Activated naive CD8-positive, alpha-beta T cell treated with anti-CD3 and anti-CD28 coated beads, Interleukin-2, amount 50 U/mL, for 24 hours (primary cell): ENCODE results near the gene C14orf119.

Source experiments
- ATAC-seq: fragments of 150-1000 bp; cut with Tn5 transposase; one replicate; pipeline ENCODE4 v1.10.0; 2021
- DNase-seq: peaks from one replicate; pipeline ENCODE4 v3.0.0; 2021
- H3K27ac Mint-ChIP-seq: one replicate; pipeline ENCODE4 v1.8.0; 2021; ENCODE audit warnings: mild to moderate bottlenecking, mixed read lengths
- H3K27me3 Mint-ChIP-seq: one replicate; pipeline ENCODE4 v1.8.0; 2021; ENCODE audit warnings: mixed read lengths
- H3K36me3 Mint-ChIP-seq: one replicate; pipeline ENCODE4 v1.8.0; 2021; ENCODE audit warnings: low read depth, mixed read lengths
- H3K4me1 Mint-ChIP-seq: one replicate; pipeline ENCODE4 v1.8.0; 2021; ENCODE audit warnings: mixed read lengths
- H3K4me3 Mint-ChIP-seq: one replicate; pipeline ENCODE4 v1.8.0; 2021; ENCODE audit warnings: mild to moderate bottlenecking, moderate library complexity, mixed read lengths
- H3K9me3 Mint-ChIP-seq: one replicate; pipeline ENCODE4 v1.8.0; 2021; ENCODE audit warnings: mixed read lengths

The C14orf119 gene

DNA sequence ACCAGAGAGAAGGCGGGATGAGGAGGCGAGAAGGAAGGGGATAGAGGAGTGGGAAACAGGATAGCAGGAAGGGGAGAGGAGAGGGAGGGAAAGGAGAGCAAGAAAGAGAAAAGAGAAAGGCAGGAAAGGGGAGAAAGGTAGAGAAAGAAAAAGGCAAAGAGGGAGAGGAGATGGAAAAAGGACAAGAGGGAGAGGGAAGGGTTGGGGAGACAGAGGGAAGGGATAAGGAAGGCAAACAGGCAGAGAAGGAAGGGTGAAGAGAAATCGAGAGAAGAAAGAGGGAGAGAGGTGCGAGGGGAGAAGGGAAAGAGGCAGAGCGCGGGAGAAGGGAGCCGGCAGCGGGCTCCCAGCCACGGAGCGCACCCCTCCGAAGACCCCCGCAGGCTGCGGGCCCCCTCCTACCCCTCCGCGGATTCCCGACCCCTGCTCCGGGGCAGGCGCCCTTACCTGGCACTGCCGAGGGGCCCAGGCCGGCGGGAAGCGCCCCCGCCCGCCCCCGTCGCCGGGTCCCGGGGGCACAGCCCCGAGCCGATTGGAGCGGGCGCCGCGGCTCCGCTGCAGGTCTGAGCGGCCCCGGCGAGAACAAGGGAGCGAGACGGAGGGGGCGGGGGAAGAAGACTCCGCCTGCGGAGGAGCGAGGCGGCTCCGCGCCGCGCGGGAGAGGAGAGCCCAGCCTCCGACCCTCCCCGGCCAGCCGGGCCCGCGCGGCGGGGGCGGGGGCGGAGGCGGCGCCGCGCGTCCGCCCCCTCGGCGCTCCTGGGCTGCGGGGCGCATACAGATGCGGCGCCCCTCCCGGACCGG is 38.1 kb upstream of the C14orf119 start, which contains the start of gene CDH24:
TSS of gene CDH24 (minus strand) at position 565 of the 801 bp plus-strand sequence. CDS start 1,787 bp downstream, outside the sequence.
- Mint-ChIP-seq H3K27me3 (peaks cover 8% of the 10 kb centered on the region), H3K4me1 (peaks cover 17% of the 10 kb centered on the region), H3K9me3 (no peaks in the 10 kb centered on the region), H3K36me3 (peaks cover 20% of the 10 kb centered on the region), H3K4me3 (peak within 1 kb of the TSS; percentile 78), H3K27ac (peak within 1 kb of the TSS; percentile 76)
- ATAC-seq = peak; percentile 71
- DNase-seq = peak; percentile 73

DNA sequence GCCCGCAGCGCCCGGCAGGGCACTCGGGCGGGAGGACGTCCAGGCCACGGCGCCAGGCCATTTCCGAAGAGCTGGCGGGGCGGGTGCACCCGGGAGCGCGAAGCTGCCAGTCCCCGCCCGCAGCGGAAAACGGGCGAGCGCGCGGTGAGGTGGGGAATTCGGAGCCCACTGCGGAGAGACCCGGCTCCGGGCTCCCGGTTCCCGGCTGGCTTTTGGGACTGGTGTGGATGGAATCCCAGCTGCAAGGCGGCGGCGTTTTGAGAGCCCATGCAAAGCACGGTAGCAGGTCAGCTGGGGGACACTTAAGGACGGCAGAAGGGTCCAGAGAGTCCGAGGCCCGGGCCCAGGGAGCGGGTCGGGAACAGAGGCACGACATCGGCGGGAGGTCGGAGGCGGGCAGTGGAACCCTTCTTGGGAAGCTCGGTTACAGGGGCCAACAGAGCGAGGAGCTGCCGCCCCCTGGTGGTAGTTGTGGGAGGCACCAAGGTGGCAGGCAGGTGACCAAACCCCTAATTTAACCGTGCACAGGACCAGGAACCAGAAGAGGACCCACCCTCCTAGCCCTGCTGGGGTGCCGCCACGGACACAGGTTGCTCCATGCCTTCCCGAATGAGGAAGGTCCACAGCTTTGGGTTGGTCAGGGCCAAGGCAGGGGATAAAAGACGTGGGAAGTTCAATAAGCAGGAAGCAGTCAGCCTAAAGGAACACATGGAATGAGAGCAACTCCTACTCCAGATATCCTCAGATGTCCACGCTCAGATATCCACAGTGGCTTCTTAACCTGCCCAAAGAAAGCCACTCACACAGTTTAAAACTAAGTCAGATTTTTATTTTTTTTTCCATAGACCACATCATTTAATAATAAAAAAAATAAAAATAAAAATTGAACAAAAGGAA is 37.3 kb upstream of the C14orf119 start:
- peaks cover 28% of the 10 kb centered on the region for H3K36me3 Mint-ChIP-seq
- peaks cover 17% of the 10 kb centered on the region for H3K4me1 Mint-ChIP-seq
- H3K27me3 Mint-ChIP-seq = peaks cover 8% of the 10 kb centered on the region
- ATAC-seq (peak; percentile 75), DNase-seq (peak; percentile 92)
- no peak overlapping the region for H3K27ac Mint-ChIP-seq
- H3K4me3 Mint-ChIP-seq = peak overlapping the region; percentile 78
- no peaks in the 10 kb centered on the region for H3K9me3 Mint-ChIP-seq

DNA sequence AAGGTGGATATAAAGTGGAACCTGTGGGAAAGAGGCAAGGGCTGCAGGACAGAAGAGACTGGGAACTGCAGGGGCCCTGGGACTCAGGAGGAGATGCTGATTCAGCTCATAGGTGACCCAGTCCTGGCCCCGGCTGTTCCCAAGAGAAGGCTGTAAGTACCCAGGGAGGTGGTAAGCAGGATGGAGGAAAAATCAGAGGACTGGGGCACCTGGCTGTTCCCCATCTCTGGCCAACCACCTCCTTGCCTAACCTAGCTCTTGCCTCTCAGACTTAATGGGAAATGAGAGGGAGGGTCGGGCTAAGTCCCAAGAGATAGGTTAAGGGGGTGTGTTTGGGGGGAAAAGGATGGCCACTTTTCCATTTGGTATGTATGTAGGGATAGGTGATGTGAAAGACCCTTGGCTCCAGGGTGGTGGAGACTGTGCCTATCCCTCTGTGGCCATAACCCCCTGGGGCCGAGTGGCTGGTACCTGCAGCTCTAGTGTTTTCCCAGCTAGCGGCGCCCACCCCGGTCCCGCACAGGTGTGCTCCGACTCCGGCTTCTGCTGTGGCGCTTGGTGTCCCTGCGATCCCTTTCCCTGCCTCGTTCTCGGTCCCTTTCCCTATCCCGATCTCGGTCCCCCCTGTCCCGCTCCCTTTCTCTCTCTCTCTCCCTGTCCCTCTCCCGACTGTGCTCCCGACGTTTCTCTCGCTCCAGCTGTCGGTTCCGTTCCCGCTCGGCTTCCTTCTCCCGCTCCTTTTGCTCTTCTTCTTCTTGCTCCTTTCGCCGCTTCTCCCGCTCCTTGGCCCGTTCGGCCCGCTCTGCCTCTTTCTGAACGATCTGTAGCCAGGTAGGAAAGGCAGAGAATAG is 36.4 kb upstream of the C14orf119 start:
- ATAC-seq (no peak), DNase-seq (no peak)
- Mint-ChIP-seq H3K4me1 (peaks cover 17% of the 10 kb centered on the region), H3K27me3 (peaks cover 8% of the 10 kb centered on the region), H3K36me3 (peaks cover 36% of the 10 kb centered on the region), H3K9me3 (no peaks in the 10 kb centered on the region), H3K4me3 (no peak overlapping the region), H3K27ac (no peak overlapping the region)

DNA sequence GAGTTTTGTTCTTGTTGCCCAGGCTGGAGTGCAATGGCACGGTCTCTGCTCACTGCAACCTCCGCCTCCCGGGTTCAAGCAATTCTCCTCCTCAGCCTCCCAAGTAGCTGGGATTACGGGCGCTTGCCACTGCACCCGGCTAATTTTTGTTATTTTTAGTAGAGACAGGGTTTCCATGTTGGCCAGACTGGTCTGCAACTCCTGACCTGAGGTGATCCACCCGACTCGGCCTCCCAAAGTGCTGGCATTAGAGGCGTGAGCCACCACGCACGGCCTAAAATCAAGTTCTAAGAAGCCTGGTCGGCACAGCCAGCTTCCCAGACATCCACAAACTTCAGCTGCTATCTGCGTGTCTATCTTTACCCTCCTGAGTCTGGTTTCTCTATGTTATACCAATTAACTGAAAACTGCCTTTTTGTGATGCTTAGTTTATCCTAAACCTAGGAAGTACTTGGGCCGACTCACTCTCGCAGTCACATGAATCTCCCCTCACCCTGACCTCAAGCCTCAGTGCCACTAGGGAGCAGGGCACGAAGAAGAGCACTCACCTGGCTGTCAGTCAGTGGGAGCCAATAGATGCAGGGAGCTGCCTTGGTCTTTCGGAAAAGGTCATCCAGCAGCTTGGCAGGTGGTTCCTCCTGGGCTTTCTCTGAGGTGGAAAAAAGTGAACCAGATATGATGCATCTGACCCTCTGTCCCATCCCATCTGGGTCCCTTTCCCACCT is 34.6 kb upstream of the C14orf119 start:
- ATAC-seq (no peak), DNase-seq (no peak)
- Mint-ChIP-seq H3K4me1 (peaks cover 20% of the 10 kb centered on the region), H3K36me3 (peaks cover 49% of the 10 kb centered on the region), H3K27me3 (peaks cover 8% of the 10 kb centered on the region), H3K4me3 (no peak overlapping the region), H3K27ac (no peak overlapping the region), H3K9me3 (no peaks in the 10 kb centered on the region)

DNA sequence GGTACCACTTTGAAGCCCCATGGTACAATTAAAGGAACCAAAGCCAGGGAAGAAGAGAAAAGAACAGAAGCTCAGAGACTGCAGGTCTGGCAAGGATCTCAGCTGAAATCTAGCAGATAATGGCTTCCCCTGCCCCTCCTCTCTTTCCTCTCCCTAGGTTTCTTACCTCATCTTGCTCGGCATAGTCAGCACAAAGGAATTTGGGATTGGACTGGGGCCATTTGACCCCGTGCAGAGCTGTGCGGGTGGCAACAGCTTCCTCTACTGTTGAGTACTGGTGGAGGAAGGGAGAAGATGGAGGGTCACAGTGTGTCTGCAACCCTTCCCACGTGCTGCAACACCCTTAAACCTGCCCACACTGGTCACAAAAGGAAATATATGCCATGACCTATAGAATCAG is 33.3 kb upstream of the C14orf119 start:
- no peak overlapping the region for H3K4me3 Mint-ChIP-seq
- DNase-seq (no peak), ATAC-seq (no peak)
- peaks cover 12% of the 10 kb centered on the region for H3K4me1 Mint-ChIP-seq
- no peaks in the 10 kb centered on the region for H3K9me3 Mint-ChIP-seq
- peaks cover 63% of the 10 kb centered on the region for H3K36me3 Mint-ChIP-seq
- peaks cover under 1% of the 10 kb centered on the region for H3K27me3 Mint-ChIP-seq
- no peak overlapping the region for H3K27ac Mint-ChIP-seq

DNA sequence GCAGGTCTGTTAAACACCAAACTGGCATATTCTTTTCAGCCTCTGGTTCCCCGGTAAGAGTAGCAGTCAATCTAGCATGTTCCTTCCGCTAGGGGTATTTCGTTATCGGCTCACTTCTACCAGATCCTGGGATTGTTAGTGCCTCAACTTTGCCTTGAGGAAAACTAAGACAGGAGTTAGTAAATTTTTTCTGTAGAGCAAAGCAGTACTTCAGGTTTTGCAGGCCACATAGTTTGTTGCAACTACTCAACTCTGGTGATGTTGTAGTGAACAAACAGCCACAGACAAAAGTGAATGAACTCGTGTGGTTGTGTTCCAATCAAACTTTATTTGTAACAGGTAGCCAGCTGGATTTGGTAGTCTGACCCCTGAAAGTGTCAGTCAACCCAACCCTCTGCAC is 31.7 kb upstream of the C14orf119 start:
- Mint-ChIP-seq H3K4me3 (no peak overlapping the region), H3K4me1 (peaks cover 11% of the 10 kb centered on the region), H3K27me3 (no peaks in the 10 kb centered on the region), H3K36me3 (peaks cover 64% of the 10 kb centered on the region), H3K27ac (no peak overlapping the region), H3K9me3 (no peaks in the 10 kb centered on the region)
- ATAC-seq (no peak), DNase-seq (no peak)

DNA sequence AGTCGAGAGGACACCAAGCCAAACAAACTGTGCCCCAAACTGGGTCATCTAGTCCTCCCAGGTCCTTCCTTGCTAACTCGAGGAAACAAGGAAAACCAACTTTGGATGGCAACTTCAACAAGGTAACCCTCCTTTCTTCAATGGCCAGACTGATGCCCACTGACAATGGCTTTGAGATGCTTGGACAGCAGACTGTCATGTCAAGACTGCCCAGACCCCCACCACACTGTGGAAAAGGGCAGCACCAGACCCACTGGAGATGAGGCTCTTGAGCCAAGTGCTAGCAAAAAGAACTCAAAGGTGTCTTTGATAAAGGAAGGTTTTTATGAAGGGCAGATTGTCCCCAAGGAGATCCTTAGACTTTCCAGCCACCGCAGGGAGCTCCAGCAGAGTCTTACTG is 28.9 kb upstream of the C14orf119 start:
- H3K4me1 Mint-ChIP-seq = peaks cover 31% of the 10 kb centered on the region

DNA sequence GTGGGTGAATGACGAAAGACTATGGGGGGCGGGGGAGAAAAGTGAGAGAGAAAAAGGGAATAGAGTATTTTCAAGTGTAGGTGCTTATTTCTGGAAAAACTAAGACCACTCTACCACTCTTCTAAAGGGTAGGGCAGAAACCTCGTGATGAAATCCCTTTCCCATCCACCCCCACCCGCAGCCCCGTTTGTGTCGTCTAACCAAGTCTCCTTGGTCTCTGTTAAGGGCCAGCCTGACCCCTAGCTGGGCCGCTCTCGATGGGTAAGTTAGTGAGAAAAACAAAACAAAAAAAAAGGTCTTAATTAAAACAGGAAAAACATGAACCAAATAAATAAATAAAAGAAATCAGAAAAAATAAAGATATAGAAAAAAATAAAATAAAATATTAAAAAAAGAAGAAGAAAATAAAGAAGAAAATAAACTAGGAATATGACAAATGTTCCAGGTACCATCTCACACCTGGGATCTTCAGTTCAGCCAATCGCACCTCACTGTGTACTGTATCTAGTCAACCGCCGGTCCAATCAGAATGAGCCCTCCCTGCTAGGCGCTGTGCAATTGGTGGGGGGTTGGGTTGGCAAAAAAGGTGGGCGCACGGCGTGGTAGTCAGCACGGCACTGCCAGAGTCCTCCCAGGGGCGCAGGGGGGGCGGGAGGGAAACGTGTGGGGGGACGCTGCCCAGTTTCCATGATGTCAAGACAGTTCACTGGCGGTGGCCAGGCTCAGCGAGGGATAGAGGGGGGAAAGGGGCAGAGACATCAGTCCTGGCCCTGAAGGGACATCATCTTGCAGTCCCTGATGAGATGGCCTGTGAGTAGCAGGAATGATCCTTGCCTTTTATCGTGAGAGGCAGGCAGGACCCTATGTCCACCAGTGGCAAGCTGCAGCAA is 28.2 kb upstream of the C14orf119 start:
- Mint-ChIP-seq H3K4me3 (no peak overlapping the region), H3K36me3 (peaks cover 63% of the 10 kb centered on the region), H3K9me3 (no peaks in the 10 kb centered on the region), H3K4me1 (peaks cover 38% of the 10 kb centered on the region), H3K27ac (no peak overlapping the region), H3K27me3 (no peaks in the 10 kb centered on the region)
- DNase-seq (no peak), ATAC-seq (no peak)

More for the DNA sequence above, 28.9 kb upstream of the C14orf119 start:
- Mint-ChIP-seq H3K36me3 (peaks cover 58% of the 10 kb centered on the region), H3K4me3 (no peak overlapping the region), H3K27ac (no peak overlapping the region), H3K9me3 (no peaks in the 10 kb centered on the region), H3K27me3 (no peaks in the 10 kb centered on the region)
- ATAC-seq = no peak
- no peak for DNase-seq

DNA sequence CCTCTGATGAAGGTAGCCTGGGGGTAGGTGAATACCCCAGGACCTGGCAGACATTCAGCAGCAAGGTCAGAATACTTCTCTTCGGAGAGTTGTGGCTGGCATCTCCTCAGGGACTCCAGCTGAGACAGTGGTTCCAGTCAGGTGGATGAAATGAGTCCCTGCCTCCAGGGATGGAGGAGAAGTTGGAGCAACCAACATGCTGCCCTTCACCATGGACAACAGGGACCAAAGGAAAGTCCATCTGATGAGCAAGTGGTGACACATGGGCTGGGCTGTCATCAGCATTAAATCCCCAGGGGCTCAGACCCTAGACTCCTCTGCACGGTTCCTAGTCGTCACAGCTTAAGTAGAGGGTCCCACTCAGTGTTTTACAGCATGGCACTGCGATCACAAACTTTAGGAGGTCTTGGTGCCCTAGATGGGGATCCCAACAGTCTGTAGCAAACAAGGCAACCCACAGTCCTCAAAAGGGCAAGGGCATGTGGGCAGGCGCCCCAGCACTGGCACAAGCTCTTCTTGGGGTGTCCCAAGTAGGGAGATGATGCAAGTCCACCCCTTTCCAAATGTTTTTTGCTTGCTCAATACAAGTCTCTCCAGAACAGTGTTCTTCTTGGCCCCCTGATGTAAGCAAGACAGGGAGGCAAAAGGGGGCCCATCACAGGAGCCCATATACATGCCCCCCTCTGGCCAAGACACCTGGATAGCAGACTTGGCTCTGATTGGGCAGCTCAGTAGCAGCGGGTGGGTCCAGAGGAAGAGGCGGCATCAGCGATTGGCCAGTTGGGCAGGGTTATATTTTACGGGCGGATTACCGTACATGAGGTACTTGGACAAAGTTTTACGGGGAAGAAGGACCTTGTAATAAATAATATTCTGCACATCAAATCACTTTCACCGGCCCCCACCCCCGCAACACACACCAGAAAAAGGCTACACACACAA is 27.2 kb upstream of the C14orf119 start:
- H3K4me3 Mint-ChIP-seq = peak overlapping the region; percentile 61
- no peaks in the 10 kb centered on the region for H3K27me3 Mint-ChIP-seq
- H3K36me3 Mint-ChIP-seq = peaks cover 56% of the 10 kb centered on the region
- H3K9me3 Mint-ChIP-seq = no peaks in the 10 kb centered on the region
- peaks cover 41% of the 10 kb centered on the region for H3K4me1 Mint-ChIP-seq
- H3K27ac Mint-ChIP-seq = peak overlapping the region; percentile 74
- ATAC-seq = no peak
- DNase-seq = no peak

DNA sequence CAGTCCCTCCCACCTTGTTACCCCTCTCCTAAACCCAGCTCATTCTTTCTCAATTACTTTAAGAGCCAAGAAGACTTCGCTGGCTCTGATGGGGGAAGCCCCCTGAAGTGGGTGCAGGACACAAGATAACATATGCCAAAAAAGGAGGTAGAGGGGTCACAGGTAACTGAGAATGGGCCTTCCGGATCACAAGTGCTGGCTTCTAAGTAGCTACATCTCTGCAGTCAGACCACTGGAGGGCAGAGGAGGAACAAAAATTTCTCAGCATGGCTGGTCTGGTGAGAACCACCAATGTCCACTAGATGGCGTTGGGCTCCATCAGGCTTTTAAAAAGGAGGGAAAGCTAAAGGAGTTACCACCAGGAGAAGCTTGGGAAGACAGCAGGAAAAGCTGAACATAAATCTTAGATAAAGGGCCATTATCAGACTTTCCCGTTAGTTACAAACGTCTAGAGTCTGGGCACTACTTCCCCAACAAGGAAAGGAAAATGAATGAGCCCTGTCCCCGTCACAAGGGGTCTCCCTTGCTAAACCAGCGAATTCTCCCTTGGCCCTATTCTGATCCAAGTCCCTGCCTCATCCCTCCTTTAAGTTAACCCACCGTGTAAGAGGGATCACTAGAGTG is 26.4 kb upstream of the C14orf119 start:
- DNase-seq = peak; percentile 71
- peaks cover 41% of the 10 kb centered on the region for H3K4me1 Mint-ChIP-seq
- H3K27me3 Mint-ChIP-seq = no peaks in the 10 kb centered on the region
- peak overlapping the region; percentile 74 for H3K27ac Mint-ChIP-seq
- no peaks in the 10 kb centered on the region for H3K9me3 Mint-ChIP-seq
- H3K4me3 Mint-ChIP-seq = peak overlapping the region; percentile 61
- peaks cover 51% of the 10 kb centered on the region for H3K36me3 Mint-ChIP-seq
- ATAC-seq = peak; percentile 85

DNA sequence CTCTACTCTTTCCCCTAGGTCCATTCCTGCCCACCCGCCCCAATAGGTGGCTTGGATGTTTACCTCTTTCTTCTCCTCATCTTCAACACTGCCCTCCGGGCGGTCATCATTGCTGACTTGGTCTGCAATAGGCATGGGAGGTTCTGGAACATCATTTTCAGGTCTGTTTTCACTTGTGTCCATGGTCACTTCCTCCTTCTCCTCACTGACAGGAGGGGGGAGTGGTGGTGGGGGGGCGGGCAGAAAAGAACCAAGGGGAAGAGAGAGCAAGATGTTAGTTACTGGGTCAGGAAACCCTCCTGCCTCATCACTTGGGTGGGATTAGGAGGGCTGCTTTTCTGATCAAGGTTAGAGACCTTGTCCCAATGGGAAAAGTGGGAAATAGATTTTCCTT is 25.9 kb upstream of the C14orf119 start:
- ATAC-seq (no peak), DNase-seq (no peak)
- Mint-ChIP-seq H3K4me1 (peaks cover 41% of the 10 kb centered on the region), H3K9me3 (no peaks in the 10 kb centered on the region), H3K27ac (peak overlapping the region; percentile 74), H3K36me3 (peaks cover 51% of the 10 kb centered on the region), H3K27me3 (no peaks in the 10 kb centered on the region), H3K4me3 (peak overlapping the region; percentile 96)
